SIG-M5 treated with dmso at 0.1 percent for 504 hours (cell line): ENCODE results near the gene TBKBP1.
"Not testable (repeated sequence)": the region's sequence is repeated elsewhere in the genome, so short reads cannot be mapped to it uniquely, and the experiment has no call there.

Experiments used
- DNase-seq: peaks from one replicate; lab custom pipeline; 2025; ENCODE audit not compliant: unreplicated experiment; lab: John Stamatoyannopoulos, UW

TBKBP1 gene

DNA sequence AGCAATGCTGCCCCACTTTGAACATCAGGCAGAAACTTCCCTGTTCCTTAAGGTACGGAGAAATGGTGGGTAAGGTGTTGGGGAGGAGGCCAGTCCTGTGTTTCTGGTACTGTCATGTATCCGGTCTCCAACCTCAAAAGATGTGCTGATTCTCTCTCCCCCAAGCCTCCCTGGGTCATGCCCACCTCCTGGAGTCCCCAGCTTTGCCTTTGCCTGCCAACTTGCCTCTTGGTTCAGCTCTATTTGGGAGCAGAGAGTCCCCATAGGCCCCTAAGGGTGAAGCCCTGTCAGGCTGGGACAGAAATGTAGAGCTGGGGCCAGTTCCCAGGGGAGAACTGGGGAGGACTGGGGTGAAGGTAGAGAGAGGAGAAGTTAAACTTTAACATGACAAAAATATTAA, 37.4 kb downstream of the TBKBP1 start:
- DNase-seq, result no peak

DNA sequence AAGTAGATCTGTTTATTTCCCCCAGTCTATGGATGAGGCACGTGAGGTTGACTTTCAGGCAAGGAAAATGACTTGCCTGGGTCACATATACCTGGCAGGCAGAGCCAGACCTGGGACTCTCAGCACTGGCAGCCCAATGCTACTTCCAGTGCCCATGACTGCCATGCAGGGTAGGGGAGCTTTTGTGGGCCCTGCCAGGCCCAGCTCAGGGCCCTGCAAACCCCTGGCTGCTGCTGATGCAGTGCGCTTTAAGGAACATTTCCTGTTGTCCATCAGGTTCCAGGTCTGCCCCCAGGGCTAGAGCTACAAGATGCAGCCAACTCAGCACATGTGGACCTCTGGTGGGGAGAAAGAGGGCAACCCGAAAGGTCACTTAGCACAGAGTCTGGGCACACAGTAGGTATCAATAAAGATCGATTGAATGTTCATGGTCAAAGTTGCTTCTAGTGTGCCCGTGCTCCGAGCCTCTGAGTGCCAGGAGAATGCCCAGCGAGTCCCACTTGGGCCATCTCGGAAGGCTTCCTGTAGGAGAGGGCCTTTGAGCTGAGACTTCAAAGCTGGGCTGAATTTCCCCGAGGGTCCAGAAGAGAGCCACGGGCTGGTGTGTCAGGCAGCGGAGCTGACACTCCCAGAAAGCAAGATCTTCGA, 38.6 kb downstream of the TBKBP1 start:
- no peak for DNase-seq

DNA sequence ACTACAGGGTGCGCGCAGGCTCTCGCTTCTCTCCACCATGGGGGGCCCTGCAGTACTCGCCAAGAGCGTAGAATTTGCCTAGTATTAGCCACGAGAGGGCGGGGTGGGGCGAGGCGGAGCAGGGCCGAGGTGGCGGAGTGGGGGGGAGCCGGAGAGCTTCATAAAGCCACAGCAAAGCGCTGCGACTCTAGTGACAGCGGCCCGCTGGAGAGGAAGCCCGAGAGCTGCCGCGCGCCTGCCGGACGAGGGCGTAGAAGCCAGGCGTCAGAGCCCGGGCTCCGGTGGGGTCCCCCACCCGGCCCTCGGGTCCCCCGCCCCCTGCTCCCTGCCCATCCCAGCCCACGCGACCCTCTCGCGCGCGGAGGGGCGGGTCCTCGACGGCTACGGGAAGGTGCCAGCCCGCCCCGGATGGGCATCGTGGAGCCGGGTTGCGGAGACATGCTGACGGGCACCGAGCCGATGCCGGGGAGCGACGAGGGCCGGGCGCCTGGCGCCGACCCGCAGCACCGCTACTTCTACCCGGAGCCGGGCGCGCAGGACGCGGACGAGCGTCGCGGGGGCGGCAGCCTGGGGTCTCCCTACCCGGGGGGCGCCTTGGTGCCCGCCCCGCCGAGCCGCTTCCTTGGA, 39.2 kb downstream of the TBKBP1 start, which contains the start of gene TBX21:
TSS of gene TBX21 (plus strand) at position 190 of the 627 bp plus-strand sequence. CDS start at position 409, 219 bp downstream.
- DNase-seq, result peak; percentile 92

GRCh38 chr17:47733674-47734410, 39.9 kb downstream of the TBKBP1 start:
- DNase-seq, result no peak

- DNase-seq, result no peak
Observed at GRCh38 chr17:47735139-47735464, 41.1 kb downstream of the TBKBP1 start.

- peak; percentile 28 for DNase-seq
Observed at GRCh38 chr17:47735536-47736011, 41.6 kb downstream of the TBKBP1 start.

DNA sequence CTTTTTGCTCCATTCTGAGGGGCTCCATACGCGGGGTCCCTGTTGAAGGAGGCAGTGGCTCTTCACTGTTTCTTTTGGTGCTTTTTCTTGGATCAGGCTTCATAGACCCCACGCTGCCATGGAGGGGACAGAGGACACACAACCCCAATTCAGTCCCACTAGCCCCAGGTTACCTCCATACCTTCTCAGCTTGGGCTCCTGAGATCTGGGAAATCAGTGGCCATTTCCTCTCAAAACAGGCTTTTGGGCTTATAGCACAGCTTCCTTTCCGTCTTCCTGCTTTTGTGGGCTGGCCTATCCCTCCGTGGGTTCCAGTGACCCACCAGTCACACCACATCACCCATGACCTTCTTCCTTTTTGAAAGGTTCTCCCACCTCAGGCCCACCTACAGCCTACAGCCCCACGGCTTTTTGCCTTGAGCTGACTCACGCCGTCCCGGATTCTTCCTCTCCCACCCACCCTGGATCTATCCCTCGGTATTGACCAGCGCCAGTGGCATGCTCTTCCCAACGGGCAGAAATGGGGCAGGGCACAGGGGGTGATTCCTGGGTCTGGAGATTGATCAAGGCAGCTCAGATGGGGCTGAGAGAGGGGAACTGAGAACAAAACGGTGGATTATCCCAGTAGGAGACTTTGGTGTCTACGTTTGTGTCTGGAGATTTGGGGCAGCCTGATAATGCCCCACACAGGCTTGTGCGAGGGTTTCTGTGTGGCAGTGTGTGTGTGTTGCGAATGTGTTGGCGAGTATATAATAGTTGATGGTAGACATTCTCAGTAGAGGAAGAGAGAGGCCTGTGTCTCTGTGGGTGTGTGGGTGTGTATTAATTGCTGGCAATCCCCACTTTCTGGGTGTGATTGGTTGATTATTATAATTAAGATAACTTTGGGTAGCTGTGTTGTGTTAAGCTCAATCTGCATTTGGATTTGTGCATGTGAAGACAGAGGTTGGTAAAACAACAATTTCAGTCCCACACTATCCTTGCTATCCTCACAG, 42.8 kb downstream of the TBKBP1 start:
- no peak for DNase-seq

GRCh38 chr17:47738178-47738577, 44.2 kb downstream of the TBKBP1 start:
- DNase-seq, result no peak

DNA sequence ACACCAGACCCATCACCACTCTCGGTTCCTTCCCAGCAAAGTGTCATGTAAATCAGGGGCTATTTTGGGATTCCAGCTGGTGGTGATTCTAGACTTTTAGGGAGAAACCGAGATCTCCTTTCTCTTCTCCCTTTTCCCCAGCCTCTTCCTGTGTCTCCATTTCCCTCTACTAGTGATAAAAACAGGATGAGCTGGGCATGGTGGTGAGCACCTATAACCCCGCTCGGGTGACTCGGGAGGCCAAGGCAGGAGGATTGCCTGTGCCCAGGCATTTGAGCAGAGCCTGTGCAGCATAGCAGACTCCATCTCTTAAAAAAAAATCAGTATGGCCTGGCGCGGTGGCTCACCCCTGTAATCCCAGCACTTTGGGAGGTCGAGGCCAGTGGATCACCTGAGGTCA, 45.2 kb downstream of the TBKBP1 start:
- DNase-seq, result no peak

GRCh38 chr17:47739945-47740344, 46.0 kb downstream of the TBKBP1 start:
- DNase-seq, result not testable (repeated sequence)

DNA sequence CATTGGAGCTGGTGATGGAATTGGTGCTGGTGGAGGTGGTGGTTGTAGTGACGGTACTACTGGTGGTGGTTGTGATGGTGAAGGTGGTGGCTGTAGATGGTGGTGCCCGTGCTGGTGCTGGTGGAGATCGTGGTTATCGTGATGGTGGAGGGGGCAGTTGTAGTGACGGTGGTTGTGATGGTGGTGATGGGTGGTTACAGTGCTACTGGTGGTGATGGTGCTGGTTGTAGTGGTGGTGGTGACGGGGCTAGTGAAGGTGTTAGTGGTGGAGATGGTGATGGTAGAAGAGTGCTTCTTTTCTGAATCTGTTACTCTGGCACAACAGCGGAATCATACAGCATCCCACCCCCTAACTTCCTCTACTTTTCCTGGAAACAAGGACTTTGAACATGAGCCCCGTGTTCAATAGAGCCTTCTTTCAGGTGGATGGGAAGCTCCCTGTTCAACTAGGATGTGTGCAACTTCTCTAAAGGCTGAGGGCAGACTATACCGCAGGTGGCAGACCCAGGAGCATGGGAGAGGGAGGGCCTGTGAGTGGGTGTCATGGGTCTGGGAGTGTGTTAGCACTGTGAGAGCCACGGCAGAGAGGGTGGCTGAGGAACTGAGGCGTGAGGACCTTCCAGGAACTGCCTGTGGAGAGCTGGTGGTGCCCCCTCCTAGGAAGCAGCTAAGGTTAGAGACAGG, 47.3 kb downstream of the TBKBP1 start:
- no peak for DNase-seq

- DNase-seq, result no peak
Observed at GRCh38 chr17:47741793-47742145, 47.8 kb downstream of the TBKBP1 start.

- DNase-seq, result no peak
Observed at GRCh38 chr17:47742319-47743181, 48.6 kb downstream of the TBKBP1 start.

DNA sequence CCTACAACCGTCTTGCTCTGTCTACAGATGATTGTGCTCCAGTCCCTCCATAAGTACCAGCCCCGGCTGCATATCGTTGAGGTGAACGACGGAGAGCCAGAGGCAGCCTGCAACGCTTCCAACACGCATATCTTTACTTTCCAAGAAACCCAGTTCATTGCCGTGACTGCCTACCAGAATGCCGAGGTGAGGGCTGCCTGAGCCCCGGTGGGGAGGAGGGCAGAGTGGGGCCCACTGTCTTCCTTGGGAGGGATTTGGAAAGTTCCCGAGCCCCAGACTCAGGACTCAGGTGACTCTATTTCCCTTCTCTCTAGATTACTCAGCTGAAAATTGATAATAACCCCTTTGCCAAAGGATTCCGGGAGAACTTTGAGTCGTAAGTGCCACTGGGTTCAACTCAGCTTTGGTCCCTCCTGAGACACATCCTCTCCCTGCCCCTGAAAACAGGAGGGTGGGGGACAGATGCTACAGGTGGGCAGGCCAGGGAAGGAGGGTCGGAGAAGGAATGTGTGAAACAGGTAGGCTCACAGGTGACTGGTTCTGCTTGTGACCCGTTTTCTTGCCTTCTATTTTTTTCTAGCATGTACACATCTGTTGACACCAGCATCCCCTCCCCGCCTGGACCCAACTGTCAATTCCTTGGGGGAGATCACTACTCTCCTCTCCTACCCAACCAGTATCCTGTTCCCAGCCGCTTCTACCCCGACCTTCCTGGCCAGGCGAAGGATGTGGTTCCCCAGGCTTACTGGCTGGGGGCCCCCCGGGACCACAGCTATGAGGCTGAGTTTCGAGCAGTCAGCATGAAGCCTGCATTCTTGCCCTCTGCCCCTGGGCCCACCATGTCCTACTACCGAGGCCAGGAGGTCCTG, 50.4 kb downstream of the TBKBP1 start:
- DNase-seq, result no peak

GRCh38 chr17:47745037-47745380, 51.0 kb downstream of the TBKBP1 start:
- DNase-seq, result no peak

DNA sequence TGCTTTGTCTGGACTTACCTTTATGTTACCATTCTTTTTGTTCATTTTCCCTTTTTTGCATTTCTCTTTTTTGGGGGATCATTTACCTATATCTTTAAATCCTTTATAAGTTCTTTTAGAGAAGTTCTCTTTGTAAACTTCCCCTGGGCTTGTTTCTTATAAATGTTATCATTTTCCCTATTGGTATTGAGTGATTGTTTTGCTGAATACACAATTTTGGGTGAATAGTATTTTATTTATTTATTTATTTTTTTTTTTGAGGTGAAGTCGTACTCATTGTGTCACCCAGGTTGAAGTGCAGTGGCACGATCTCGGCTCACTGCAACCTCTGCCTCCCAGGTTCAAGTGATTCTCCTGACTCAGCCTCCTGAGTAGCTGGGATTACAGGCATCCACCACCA, 57.5 kb downstream of the TBKBP1 start:
- no peak for DNase-seq

DNA sequence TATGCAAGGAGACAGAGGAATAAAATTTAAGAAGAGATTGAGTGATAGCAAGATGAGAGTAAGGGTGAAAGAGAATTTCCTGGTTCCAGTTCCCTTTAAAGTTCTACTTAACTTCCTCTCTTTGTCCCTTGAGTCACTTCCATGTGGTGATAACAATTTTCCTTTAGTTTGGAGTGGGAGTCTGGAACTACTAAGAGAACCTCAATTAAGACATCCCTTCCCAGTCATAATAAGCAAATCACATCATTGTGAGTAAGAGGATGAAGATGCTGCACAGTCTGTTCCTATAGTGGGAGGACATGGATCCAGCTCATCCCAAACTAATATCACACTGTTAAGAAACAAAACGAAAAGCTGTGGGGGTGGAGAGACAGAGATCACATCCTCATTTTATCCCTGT, 63.4 kb downstream of the TBKBP1 start:
- DNase-seq, result peak; percentile 27

- DNase-seq, result no peak
Observed at GRCh38 chr17:47760409-47761140, 66.6 kb downstream of the TBKBP1 start.
